ENCODE data around the gene PNMA1.

DNA sequence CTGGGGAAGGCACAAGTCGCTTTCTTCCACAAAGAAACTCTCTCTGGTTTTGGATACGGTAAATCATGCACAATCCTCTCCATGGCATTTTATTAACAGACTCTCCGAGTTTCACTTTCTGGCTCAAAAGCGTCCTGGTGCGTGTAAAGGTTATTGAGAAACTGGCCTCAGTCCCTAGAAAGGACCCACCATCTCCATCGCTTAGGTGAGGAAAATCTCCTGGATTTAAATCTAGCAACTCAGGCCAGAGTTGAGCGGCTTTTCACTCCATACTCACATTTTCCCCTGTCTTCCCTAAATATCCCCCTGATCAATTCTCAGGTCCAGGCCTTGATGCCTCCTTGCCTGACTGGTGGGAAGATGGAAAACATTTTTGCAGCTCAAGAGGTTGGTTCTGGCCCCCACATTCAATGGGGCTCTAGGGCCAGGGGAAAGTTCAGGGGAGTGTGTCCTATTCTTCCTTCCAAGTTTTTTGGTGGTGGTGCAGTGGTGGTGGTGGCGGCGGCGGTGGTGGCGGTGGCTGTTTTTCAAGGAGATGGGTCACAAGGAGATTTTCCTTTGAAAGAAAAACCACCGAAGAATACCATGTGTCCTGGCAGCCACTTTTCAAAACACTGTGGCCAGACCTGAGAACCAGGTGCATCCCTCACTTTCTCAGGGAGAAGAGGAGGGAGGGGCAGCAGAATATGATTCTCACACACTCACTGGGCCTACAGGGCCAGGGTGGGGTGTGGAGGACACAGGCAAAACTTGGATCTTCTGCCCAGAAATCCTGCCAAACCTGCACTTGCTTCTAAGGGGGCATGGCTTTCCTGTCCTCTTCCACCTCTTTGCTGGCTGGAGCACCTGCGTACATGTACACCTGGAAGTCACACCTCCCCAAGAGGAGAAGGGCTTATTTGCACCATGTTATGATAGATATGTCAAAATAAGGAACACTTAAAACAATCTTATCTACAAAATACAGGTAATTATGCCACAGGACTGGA is 46.7 kb upstream of the PNMA1 start:
- TF ChIP-seq CTCF (IDR thresholded peaks at IDR 0.05 in 2 of 3, conservative IDR thresholded peaks at IDR 0.05 in 1 of 3; ENCODE audit: insufficient read depth in 2 of 3, low read depth in 1 of 3, low read length in 3 of 3), result no peak
- no peak for TF ChIP-seq UBTF (IDR thresholded peaks at IDR 0.05; ENCODE audit: borderline replicate concordance in 1 of 2, low read depth in 2 of 2, low read length in 2 of 2)
- no peak for TF ChIP-seq POLR2AphosphoS5 (IDR thresholded peaks at IDR 0.05; ENCODE audit: control insufficient read depth, insufficient read depth, low read depth, low read length)
- no peak for TF ChIP-seq ZNF282 (CRISPR knock-in tag; IDR thresholded peaks at IDR 0.05)
- no peak for TF ChIP-seq POLR2A (conservative IDR thresholded peaks at IDR 0.05)
- TF ChIP-seq ZBTB40 (IDR thresholded peaks at IDR 0.05), result no peak
- TF ChIP-seq ZBTB40 (CRISPR knock-in tag; IDR thresholded peaks at IDR 0.05), result no peak
- no peak for TF ChIP-seq NRF1 (conservative IDR thresholded peaks at IDR 0.05 in 1 of 2, IDR thresholded peaks at IDR 0.05 in 1 of 2)
- TF ChIP-seq, protein P1, sequence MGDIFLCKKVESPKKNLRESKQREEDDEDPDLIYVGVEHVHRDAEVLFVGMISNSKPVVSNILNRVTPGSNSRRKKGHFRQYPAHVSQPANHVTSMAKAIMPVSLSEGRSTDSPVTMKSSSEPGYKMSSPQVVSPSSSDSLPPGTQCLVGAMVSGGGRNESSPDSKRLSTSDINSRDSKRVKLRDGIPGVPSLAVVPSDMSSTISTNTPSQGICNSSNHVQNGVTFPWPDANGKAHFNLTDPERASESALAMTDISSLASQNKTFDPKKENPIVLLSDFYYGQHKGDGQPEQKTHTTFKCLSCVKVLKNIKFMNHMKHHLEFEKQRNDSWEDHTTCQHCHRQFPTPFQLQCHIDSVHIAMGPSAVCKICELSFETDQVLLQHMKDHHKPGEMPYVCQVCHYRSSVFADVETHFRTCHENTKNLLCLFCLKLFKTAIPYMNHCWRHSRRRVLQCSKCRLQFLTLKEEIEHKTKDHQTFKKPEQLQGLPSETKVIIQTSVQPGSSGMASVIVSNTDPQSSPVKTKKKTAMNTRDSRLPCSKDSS (IDR thresholded peaks at IDR 0.05; ENCODE audit: low read depth, partially characterized antibody), result no peak
- TF ChIP-seq IRF2 (CRISPR knock-in tag; IDR thresholded peaks at IDR 0.05), result no peak
- TF ChIP-seq PTBP1 (IDR thresholded peaks at IDR 0.05; ENCODE audit: low read depth, low read length), result no peak
- TF ChIP-seq FOXA1 (IDR thresholded peaks at IDR 0.05; ENCODE audit: borderline replicate concordance), result no peak
- TF ChIP-seq ZNF384 (IDR thresholded peaks at IDR 0.05; ENCODE audit: low read depth, low read length), result no peak
- TF ChIP-seq TRIM28 (IDR thresholded peaks at IDR 0.05), result no peak
- TF ChIP-seq NCOR1 (IDR thresholded peaks at IDR 0.05), result no peak
